HFFc6 (cell line): ENCODE results near the gene PGC. TPM values are rescaled to one million over a fixed set of nuclear protein-coding genes. Genes with fewer than 3 reads are reported as not detected.

Experiments used
- DNase-seq: peaks from one replicate; pipeline ENCODE4 v3.0.0-alpha.2; 2018
- H3K27ac Mint-ChIP-seq: 2 replicates; pipeline ENCODE4 v1.8.0; 2020; ENCODE audit warnings: mild to moderate bottlenecking, mixed read lengths
- H3K27me3 Mint-ChIP-seq: 2 replicates; pipeline ENCODE4 v1.8.0; 2021; ENCODE audit warnings: mild to moderate bottlenecking, moderate library complexity, mixed read lengths; ENCODE audit not compliant: insufficient read depth
- H3K36me3 Mint-ChIP-seq: 2 replicates; pipeline ENCODE4 v1.8.0; 2021; ENCODE audit warnings: low read depth, mixed read lengths
- H3K4me1 Mint-ChIP-seq: 2 replicates; pipeline ENCODE4 v1.8.0; 2020; ENCODE audit warnings: low read depth, mixed read lengths
- H3K4me3 Mint-ChIP-seq: 2 replicates; pipeline ENCODE4 v1.8.0; 2020; ENCODE audit warnings: mild to moderate bottlenecking, moderate library complexity, mixed read lengths
- H3K9me3 Mint-ChIP-seq: 2 replicates; pipeline ENCODE4 v1.8.0; 2020; ENCODE audit warnings: mild to moderate bottlenecking, mixed read lengths
- total RNA-seq, 6 experiments: library from RNA; stranded (reverse); fragmentation: NEBNext Ultra II Directional; extraction: Animal tissue kit (Norgen Biotek cat#: 25700); gene quantifications; 2 replicates in 1 of 6; 3 replicates in 5 of 6; pipeline ENCODE4 v1.2.3, GENCODE V29; 2021
- TF ChIP-seq, protein P1 (sequence below): fragments of 200-600 bp; sonication (generic); IDR thresholded peaks from 2 replicates; pipeline ENCODE4 v1.5.0; 2021; ENCODE audit warnings: antibody characterized with exemption, mild to moderate bottlenecking

PGC gene
- total RNA-seq, 6 experiments from 2014 or later: not detected

DNA sequence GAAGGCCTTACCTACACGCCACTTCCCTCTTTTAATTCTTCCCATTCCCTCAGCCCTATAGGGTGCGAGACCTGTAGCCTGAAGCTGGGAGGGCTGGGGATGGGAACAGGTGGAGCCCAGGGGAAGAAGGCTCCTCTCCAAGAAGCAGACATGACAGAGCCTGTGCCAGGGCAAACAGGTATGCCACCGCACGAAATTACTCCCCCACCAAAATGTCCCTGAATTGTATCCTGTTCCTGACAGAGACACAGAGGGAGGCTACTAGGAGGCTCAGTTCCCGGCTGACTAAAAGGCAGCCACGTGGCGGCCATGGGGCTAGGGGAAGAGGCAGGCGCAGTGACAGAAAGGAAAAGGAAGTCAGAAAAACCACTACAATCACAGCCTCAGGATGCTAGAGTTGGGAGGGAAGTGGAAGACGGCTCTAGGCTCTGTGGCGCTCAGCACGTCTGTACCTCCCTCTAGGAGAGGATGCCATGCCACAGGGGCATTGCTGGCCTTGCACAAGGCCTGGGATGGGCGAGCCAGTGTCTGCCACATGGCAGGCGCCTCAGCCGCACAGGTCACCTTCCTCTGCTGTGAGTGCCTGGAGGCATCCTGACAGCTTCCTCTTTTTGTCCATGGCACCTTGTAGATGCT lies 39.5 kb downstream of the PGC start:
- TF ChIP-seq, protein P1, sequence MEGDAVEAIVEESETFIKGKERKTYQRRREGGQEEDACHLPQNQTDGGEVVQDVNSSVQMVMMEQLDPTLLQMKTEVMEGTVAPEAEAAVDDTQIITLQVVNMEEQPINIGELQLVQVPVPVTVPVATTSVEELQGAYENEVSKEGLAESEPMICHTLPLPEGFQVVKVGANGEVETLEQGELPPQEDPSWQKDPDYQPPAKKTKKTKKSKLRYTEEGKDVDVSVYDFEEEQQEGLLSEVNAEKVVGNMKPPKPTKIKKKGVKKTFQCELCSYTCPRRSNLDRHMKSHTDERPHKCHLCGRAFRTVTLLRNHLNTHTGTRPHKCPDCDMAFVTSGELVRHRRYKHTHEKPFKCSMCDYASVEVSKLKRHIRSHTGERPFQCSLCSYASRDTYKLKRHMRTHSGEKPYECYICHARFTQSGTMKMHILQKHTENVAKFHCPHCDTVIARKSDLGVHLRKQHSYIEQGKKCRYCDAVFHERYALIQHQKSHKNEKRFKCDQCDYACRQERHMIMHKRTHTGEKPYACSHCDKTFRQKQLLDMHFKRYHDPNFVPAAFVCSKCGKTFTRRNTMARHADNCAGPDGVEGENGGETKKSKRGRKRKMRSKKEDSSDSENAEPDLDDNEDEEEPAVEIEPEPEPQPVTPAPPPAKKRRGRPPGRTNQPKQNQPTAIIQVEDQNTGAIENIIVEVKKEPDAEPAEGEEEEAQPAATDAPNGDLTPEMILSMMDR: no peak
- DNase-seq: no peak
- peaks cover 2% of the 10 kb centered on the region for H3K27me3 Mint-ChIP-seq
- H3K4me1 Mint-ChIP-seq: peaks cover 27% of the 10 kb centered on the region
- no peak overlapping the region for H3K27ac Mint-ChIP-seq
- H3K9me3 Mint-ChIP-seq: no peaks in the 10 kb centered on the region
- H3K36me3 Mint-ChIP-seq: peaks cover 4% of the 10 kb centered on the region; the same call in 1 of the 2 replicates
- no peak overlapping the region for H3K4me3 Mint-ChIP-seq

DNA sequence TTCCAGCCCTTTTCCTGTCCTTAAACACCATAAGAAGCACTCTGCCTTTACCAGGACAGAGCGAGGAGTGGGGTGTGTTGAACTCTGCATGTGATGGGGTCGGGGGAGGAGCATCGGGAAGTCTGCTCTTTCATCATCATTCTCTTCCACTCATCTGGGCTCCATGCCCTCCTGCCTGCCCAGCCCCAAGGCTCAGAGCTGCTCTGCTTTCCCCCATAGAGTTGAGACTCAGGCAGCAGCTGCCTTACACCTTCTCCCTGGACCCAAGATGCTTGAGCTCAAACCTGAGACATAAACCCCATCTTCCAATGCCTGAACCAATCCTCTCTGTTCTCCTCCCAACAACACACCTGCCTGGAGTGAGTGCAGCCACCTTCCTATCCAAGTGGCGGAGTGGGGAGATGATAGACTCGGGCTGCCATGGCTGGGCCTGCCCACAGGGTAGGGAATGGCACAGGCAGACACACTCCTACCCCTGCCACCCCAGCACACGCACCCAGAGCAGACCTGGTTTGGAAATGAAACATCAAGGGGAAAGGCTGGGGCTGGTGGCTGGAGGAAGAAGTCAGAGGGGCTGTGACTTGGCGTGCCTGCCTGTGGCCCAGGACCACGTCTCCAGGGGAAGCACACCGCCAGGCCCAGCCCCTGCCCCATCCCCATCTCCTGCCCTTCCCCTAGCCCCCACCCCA lies 40.2 kb downstream of the PGC start:
- no peaks in the 10 kb centered on the region for H3K9me3 Mint-ChIP-seq
- TF ChIP-seq, protein P1: no peak
- H3K36me3 Mint-ChIP-seq: peaks cover 4% of the 10 kb centered on the region; the same call in 1 of the 2 replicates
- H3K4me3 Mint-ChIP-seq: no peak overlapping the region; the same call in 1 of the 2 replicates
- H3K27ac Mint-ChIP-seq: peak overlapping the region; percentile 87
- H3K4me1 Mint-ChIP-seq: peaks cover 22% of the 10 kb centered on the region
- peaks cover 2% of the 10 kb centered on the region for H3K27me3 Mint-ChIP-seq
- DNase-seq: peak; percentile 34

DNA sequence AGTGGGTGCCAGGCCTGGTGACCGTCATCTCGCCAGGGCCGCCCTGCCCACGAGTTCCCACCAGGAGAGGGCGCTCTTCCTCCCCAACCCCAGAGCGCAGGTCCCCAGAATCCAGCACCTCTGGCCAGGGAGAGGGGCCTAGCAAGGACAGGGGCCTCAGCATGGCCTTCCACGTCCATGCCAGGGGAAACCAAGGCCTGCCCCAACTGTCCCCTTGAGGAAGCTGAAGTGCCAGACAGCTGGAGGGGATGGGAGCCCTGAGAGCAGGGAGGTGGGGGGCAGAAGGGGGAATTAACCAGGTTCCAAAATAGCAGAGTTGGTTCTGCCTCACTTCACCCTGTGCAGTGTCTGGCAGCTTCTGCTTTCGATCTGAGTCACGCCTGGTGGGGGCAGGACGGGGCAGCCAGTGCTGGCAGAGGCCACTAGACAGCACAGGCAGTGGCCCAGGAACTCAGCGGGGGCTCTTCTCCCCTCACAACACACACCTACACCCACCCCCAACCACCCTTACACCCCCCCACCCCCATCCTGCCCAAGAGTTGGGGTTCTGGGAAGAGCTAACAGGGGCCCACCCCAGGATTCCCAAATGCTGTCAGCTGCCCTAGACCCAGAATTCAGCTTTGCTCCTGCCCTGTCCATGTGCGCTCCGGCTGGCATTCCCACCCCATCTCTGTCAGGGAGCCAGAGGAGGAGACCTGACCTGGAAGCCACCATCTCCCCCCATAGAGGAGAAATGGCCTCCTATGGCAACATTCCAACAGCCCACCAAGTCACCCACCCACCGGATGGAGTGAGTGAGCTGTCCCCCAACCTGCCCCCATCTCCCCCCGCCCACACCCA lies 41.0 kb downstream of the PGC start:
- Mint-ChIP-seq H3K27me3 (peaks cover 2% of the 10 kb centered on the region), H3K27ac (peak overlapping the region; percentile 87), H3K36me3 (peaks cover 6% of the 10 kb centered on the region; the same call in 1 of the 2 replicates), H3K9me3 (no peaks in the 10 kb centered on the region), H3K4me1 (peaks cover 22% of the 10 kb centered on the region), H3K4me3 (peak overlapping the region; percentile 42; the same call in 1 of the 2 replicates)
- DNase-seq: peak; percentile 70
- TF ChIP-seq, protein P1: peak; percentile 90

DNA sequence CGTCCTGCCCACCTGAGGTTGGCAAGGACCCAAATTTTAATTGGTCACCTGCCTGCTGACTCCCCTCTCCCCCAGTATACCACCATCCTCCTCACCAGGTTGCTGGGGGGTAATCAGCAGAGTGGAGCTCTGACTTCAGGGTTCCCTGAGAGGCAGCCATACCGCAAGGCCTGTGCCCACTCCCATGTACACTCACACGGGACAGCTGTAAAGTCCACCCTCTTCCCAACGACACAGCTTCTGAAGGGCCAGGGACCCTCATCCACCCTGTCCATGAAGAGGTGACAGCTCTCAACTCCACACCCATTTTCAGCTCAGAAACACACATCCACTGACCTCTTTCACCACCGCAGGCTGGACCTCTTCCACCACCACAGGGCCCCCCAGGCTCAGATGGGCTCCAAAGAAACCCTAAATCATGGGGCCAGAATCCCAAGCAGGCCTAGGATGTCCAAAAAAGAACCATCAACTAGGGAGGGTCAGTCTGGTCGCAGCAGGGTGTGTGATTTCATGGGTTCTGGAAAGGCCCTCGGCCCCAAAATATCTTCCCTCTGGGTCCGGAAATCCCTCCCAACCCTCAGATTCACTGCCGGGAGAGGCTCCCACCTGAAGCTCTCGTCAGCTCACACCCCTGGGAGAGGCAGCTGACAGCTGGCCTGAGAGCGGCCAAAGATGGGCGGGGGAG lies 41.7 kb downstream of the PGC start:
- Mint-ChIP-seq H3K9me3 (no peaks in the 10 kb centered on the region), H3K36me3 (peaks cover 10% of the 10 kb centered on the region; the same call in 1 of the 2 replicates), H3K4me3 (no peak overlapping the region), H3K27me3 (peaks cover 2% of the 10 kb centered on the region), H3K4me1 (peaks cover 22% of the 10 kb centered on the region), H3K27ac (peak overlapping the region; percentile 87)
- TF ChIP-seq, protein P1: no peak
- no peak for DNase-seq
